Measurements from ENCODE around the gene METTL15.
"Not testable (repeated sequence)": the region's sequence is repeated elsewhere in the genome, so short reads cannot be mapped to it uniquely, and the experiment has no call there.

DNA sequence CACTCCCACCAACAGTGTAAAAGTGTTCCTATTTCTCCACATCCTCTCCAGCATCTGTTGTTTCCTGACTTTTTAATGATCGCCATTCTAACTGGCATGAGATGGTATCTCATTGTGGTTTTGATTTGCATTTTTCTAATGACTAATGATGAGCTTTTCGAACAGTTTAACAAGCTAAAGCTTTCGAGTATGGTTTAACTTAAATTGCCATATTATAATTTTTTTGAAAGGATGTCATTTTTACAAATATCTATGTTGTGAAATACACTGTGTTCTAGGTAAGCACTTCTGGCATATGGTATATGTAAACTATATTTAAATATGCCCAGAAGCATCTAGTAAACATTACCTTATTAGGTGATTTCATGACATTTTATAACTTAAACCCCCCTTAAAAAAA is 20.5 kb upstream of the METTL15 start:
- TF ChIP-seq OSR1 (CRISPR knock-in tag; IDR thresholded peaks at IDR 0.05); ZFP30 (CRISPR knock-in tag; IDR thresholded peaks at IDR 0.05); BACH2 (CRISPR knock-in tag; IDR thresholded peaks at IDR 0.05; ENCODE audit: borderline replicate concordance); ZFP3 (CRISPR knock-in tag; IDR thresholded peaks at IDR 0.05); TCF4 (CRISPR knock-in tag; IDR thresholded peaks at IDR 0.05; ENCODE audit: borderline replicate concordance); RARB (CRISPR knock-in tag; IDR thresholded peaks at IDR 0.05); TOX (CRISPR knock-in tag; IDR thresholded peaks at IDR 0.05; ENCODE audit: borderline replicate concordance); ARNTL (CRISPR knock-in tag; IDR thresholded peaks at IDR 0.05; ENCODE audit: borderline replicate concordance, low read depth); GLIS3 (CRISPR knock-in tag; IDR thresholded peaks at IDR 0.05); ISL1 (CRISPR knock-in tag; IDR thresholded peaks at IDR 0.05): not testable (repeated sequence)
- TF ChIP-seq, protein P1, sequence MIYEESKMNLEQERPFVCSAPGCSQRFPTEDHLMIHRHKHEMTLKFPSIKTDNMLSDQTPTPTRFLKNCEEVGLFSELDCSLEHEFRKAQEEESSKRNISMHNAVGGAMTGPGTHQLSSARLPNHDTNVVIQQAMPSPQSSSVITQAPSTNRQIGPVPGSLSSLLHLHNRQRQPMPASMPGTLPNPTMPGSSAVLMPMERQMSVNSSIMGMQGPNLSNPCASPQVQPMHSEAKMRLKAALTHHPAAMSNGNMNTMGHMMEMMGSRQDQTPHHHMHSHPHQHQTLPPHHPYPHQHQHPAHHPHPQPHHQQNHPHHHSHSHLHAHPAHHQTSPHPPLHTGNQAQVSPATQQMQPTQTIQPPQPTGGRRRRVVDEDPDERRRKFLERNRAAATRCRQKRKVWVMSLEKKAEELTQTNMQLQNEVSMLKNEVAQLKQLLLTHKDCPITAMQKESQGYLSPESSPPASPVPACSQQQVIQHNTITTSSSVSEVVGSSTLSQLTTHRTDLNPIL (CRISPR knock-in tag; IDR thresholded peaks at IDR 0.05; ENCODE audit: low read depth), result not testable (repeated sequence)
- TF ChIP-seq, protein P2, sequence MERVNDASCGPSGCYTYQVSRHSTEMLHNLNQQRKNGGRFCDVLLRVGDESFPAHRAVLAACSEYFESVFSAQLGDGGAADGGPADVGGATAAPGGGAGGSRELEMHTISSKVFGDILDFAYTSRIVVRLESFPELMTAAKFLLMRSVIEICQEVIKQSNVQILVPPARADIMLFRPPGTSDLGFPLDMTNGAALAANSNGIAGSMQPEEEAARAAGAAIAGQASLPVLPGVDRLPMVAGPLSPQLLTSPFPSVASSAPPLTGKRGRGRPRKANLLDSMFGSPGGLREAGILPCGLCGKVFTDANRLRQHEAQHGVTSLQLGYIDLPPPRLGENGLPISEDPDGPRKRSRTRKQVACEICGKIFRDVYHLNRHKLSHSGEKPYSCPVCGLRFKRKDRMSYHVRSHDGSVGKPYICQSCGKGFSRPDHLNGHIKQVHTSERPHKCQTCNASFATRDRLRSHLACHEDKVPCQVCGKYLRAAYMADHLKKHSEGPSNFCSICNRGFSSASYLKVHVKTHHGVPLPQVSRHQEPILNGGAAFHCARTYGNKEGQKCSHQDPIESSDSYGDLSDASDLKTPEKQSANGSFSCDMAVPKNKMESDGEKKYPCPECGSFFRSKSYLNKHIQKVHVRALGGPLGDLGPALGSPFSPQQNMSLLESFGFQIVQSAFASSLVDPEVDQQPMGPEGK (CRISPR knock-in tag; IDR thresholded peaks at IDR 0.05; ENCODE audit: borderline replicate concordance), result not testable (repeated sequence)
- TF ChIP-seq, protein P3, sequence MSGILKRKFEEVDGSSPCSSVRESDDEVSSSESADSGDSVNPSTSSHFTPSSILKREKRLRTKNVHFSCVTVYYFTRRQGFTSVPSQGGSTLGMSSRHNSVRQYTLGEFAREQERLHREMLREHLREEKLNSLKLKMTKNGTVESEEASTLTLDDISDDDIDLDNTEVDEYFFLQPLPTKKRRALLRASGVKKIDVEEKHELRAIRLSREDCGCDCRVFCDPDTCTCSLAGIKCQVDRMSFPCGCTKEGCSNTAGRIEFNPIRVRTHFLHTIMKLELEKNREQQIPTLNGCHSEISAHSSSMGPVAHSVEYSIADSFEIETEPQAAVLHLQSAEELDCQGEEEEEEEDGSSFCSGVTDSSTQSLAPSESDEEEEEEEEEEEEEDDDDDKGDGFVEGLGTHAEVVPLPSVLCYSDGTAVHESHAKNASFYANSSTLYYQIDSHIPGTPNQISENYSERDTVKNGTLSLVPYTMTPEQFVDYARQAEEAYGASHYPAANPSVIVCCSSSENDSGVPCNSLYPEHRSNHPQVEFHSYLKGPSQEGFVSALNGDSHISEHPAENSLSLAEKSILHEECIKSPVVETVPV (CRISPR knock-in tag; IDR thresholded peaks at IDR 0.05), result not testable (repeated sequence)
- TF ChIP-seq, protein P4, sequence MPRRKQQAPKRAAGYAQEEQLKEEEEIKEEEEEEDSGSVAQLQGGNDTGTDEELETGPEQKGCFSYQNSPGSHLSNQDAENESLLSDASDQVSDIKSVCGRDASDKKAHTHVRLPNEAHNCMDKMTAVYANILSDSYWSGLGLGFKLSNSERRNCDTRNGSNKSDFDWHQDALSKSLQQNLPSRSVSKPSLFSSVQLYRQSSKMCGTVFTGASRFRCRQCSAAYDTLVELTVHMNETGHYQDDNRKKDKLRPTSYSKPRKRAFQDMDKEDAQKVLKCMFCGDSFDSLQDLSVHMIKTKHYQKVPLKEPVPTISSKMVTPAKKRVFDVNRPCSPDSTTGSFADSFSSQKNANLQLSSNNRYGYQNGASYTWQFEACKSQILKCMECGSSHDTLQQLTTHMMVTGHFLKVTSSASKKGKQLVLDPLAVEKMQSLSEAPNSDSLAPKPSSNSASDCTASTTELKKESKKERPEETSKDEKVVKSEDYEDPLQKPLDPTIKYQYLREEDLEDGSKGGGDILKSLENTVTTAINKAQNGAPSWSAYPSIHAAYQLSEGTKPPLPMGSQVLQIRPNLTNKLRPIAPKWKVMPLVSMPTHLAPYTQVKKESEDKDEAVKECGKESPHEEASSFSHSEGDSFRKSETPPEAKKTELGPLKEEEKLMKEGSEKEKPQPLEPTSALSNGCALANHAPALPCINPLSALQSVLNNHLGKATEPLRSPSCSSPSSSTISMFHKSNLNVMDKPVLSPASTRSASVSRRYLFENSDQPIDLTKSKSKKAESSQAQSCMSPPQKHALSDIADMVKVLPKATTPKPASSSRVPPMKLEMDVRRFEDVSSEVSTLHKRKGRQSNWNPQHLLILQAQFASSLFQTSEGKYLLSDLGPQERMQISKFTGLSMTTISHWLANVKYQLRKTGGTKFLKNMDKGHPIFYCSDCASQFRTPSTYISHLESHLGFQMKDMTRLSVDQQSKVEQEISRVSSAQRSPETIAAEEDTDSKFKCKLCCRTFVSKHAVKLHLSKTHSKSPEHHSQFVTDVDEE (CRISPR knock-in tag; IDR thresholded peaks at IDR 0.05), result not testable (repeated sequence)

Data from SK-N-SH treated with all-trans-retinoic acid at 6 μM for 48 hours (cell line).